Right lobe of liver (tissue), 4 donors: ENCODE results near the gene SEC14L5.

Experiments
- CTCF ChIP-seq, 4 donors: fragments of 200-600 bp in 3 of 4; fragments of 450-650 bp in 1 of 4; IDR thresholded peaks; one replicate each; pipeline versions ENCODE4 v1.5.1 to v1.8.0; 2016 to 2022; ENCODE audit warnings: antibody characterized with exemption in 4 of 4, mild to moderate bottlenecking in 2 of 4
- POLR2A ChIP-seq: fragments of 450-650 bp; IDR thresholded peaks from one replicate; pipeline ENCODE4 v1.6.1; 2017; ENCODE audit warnings: antibody characterized with exemption, mild to moderate bottlenecking
- donor health status: DM: no; HTN: no; CAD: no.
- donor health status: DM: no; HTN: no; CAD: no.
- donor health status: DM: no; HTN: yes; CAD: no.

GRCh38 chr16:5066511-5066910, 108.4 kb downstream of the SEC14L5 start:
- TF ChIP-seq CTCF (IDR thresholded peaks at IDR 0.05), result no peak
- no peak for TF ChIP-seq POLR2A
